Prostate gland (tissue), 2 donors: ENCODE data around the gene HDAC8.

Source experiments
- CTCF ChIP-seq, 4 experiments: fragments of 200-600 bp in 2 of 4; fragments of 450-650 bp in 2 of 4; sonication (generic) in 2 of 4; IDR thresholded peaks; 1 replicate in 3 of 4; 2 replicates in 1 of 4; pipeline ENCODE4 v1.5.1; 2016 to 2019; ENCODE audit warnings: antibody characterized with exemption in 4 of 4, mild to moderate bottlenecking in 2 of 4, moderate library complexity in 2 of 4
- POLR2AphosphoS5 ChIP-seq: sonication (generic); formaldehyde crosslinking; IDR thresholded peaks from one replicate; pipeline ENCODE4 v1.6.1; 2017; ENCODE audit warnings: antibody characterized with exemption

GRCh38 chrX:72306851-72307645, 265.6 kb downstream of the HDAC8 start:
- TF ChIP-seq CTCF (IDR thresholded peaks at IDR 0.05) (no peak), POLR2AphosphoS5 (no peak)
